Nucleus accumbens (tissue), 56 donors: ENCODE data around the gene WDR59.
A peak's percentile ranks its signal among the peaks of the same experiment; 100 is the strongest.
"Not testable (repeated sequence)": the region's sequence is repeated elsewhere in the genome, so short reads cannot be mapped to it uniquely, and the experiment has no call there.

Experiments used
- DNase-seq, 56 donors: peaks; one replicate each; lab custom pipeline; 2025; lab: John Stamatoyannopoulos, UW

Gene WDR59

GRCh38 chr16:74984529-74985296 lies at the start of gene WDR59:
TSS of gene WDR59 (minus strand) at chr16:74985123. CDS start at chr16:74985017, 106 bp downstream.
- DNase-seq: peak; percentile 81 to 100 (median 98)

GRCh38 chr16:75032655-75033054 lies 47.7 kb upstream of the WDR59 start:
- no peak for DNase-seq

- no peak for DNase-seq
These were observed 44.9 kb upstream of the WDR59 start for GRCh38 chr16:75029854-75030253.

GRCh38 chr16:75028544-75029135 lies 43.7 kb upstream of the WDR59 start:
- no peak for DNase-seq

GRCh38 chr16:75027520-75028300 lies 42.8 kb upstream of the WDR59 start:
- no peak for DNase-seq

GRCh38 chr16:75026892-75027391 lies 42.0 kb upstream of the WDR59 start:
- DNase-seq: no peak

GRCh38 chr16:75026239-75026891 lies 41.4 kb upstream of the WDR59 start:
- DNase-seq: not testable (repeated sequence)

- DNase-seq: no peak
These were observed 40.8 kb upstream of the WDR59 start for GRCh38 chr16:75025761-75026160.

- DNase-seq: no peak
These were observed 39.7 kb upstream of the WDR59 start for GRCh38 chr16:75024594-75024993.

GRCh38 chr16:75024182-75024581 lies 39.3 kb upstream of the WDR59 start:
- no peak for DNase-seq

- DNase-seq: no peak
These were observed 38.1 kb upstream of the WDR59 start for GRCh38 chr16:75023009-75023408.

- no peak for DNase-seq
These were observed 37.6 kb upstream of the WDR59 start for GRCh38 chr16:75022567-75022966.

- no peak for DNase-seq
These were observed 36.5 kb upstream of the WDR59 start for GRCh38 chr16:75021410-75021809.

- no peak for DNase-seq
These were observed 34.7 kb upstream of the WDR59 start for GRCh38 chr16:75019586-75019985.

- DNase-seq: no peak
These were observed 34.1 kb upstream of the WDR59 start for GRCh38 chr16:75019007-75019406.

GRCh38 chr16:75017670-75018525 lies 33.0 kb upstream of the WDR59 start:
- no peak for DNase-seq

GRCh38 chr16:75016451-75017081 lies 31.6 kb upstream of the WDR59 start:
- DNase-seq: not testable (repeated sequence)

- DNase-seq: no peak
These were observed 29.4 kb upstream of the WDR59 start for GRCh38 chr16:75014318-75014717.

- not testable (repeated sequence) for DNase-seq
These were observed 28.2 kb upstream of the WDR59 start for GRCh38 chr16:75013123-75013522.
